NCI-H187 (cell line): ENCODE results near the gene RAI1.

ENCODE experiments used
- DNase-seq, 2 experiments: peaks; one replicate each; lab custom pipeline; 2025; lab: John Stamatoyannopoulos, UW

RAI1 gene

GRCh38 chr17:17786998-17787397 is 105.7 kb downstream of the RAI1 start:
- DNase-seq = no peak

DNA sequence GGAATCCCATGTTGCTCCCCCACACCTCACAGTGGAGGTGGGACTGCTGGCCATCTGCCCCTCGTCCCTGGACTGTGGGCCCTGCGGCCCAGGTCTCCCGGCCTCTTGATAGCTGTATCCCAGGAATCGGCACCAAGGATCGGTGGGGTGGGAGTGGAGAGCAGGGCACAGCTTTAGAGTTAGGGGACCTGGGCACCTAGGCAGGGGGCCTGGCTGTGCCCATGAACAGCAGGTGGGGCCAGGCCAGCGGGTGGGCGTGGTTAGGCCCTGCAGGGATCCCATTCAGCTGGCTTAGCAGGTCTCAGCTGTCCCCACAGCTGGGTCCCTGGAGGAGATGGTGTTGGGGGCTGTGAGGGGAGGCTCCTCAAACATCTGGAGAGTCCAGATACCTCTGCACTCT is 106.3 kb downstream of the RAI1 start:
- no peak for DNase-seq

GRCh38 chr17:17788967-17789366 is 107.7 kb downstream of the RAI1 start:
- DNase-seq = no peak

GRCh38 chr17:17789410-17789809 is 108.2 kb downstream of the RAI1 start:
- no peak for DNase-seq

- DNase-seq = no peak
Observed at GRCh38 chr17:17789828-17790636, 108.8 kb downstream of the RAI1 start.

GRCh38 chr17:17790637-17791464 is 109.6 kb downstream of the RAI1 start:
- no peak for DNase-seq

GRCh38 chr17:17792037-17792550 is 110.8 kb downstream of the RAI1 start:
- no peak for DNase-seq

DNA sequence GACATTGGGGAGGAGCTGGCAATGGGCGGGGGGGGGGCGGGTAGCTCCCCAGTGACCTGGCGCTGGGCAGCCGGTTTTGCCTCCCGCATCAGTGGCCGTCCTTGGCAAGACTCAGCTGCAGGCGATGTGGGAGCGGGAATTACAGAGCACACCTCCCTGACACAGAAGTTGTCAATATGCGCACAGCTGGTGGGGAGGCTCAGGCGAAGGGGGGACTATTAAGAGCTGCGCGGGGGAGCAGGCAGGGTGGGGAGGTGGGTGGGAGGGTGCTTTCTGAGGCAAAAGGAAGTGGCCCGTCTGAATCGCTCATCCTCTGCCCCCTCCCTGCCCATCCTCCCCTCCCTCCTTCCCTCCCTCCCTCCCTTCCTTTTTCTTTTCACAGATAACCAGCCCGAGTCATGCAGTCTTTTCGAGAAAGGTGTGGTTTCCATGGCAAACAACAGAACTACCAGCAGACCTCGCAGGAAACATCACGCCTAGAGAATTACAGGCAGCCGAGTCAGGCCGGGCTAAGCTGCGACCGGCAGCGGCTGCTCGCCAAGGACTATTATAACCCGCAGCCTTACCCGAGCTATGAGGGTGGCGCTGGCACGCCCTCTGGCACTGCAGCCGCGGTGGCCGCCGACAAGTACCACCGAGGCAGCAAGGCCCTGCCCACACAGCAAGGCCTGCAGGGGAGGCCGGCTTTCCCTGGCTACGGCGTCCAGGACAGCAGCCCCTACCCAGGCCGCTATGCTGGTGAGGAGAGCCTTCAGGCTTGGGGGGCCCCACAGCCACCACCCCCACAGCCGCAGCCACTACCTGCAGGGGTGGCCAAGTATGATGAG is 111.5 kb downstream of the RAI1 start:
- no peak for DNase-seq

- no peak for DNase-seq
Observed at GRCh38 chr17:17793378-17794214, 112.3 kb downstream of the RAI1 start.

DNA sequence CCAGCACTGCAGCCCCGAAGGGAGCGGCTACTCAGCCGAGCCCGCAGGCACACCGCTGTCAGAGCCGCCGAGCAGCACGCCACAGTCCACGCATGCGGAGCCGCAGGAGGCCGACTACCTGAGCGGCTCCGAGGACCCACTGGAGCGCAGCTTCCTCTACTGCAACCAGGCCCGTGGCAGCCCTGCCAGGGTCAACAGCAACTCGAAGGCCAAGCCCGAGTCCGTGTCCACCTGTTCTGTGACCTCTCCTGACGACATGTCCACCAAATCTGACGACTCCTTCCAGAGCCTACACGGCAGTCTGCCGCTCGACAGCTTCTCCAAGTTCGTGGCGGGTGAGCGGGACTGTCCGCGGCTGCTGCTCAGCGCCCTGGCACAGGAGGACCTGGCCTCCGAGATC is 113.1 kb downstream of the RAI1 start:
- DNase-seq = no peak

GRCh38 chr17:17795296-17795695 is 114.0 kb downstream of the RAI1 start:
- DNase-seq = no peak

GRCh38 chr17:17795946-17796786 is 114.9 kb downstream of the RAI1 start:
- no peak for DNase-seq

GRCh38 chr17:17796787-17797061 is 115.5 kb downstream of the RAI1 start:
- no peak for DNase-seq

GRCh38 chr17:17797119-17797809 is 116.0 kb downstream of the RAI1 start:
- no peak for DNase-seq

DNA sequence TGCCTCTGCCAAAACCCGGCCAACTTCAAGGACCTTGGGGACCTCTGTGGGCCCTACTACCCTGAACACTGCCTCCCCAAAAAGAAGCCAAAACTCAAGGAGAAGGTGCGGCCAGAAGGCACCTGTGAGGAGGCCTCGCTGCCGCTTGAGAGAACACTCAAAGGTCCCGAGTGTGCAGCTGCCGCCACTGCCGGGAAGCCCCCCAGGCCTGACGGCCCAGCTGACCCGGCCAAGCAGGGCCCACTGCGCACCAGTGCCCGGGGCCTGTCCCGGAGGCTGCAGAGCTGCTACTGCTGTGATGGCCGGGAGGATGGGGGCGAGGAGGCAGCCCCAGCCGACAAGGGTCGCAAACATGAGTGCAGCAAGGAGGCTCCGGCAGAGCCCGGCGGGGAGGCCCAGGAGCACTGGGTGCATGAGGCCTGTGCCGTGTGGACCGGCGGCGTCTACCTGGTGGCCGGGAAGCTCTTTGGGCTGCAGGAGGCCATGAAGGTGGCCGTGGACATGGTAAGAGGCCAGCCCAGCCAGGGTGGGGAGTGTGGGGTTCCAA is 116.8 kb downstream of the RAI1 start:
- no peak for DNase-seq

DNA sequence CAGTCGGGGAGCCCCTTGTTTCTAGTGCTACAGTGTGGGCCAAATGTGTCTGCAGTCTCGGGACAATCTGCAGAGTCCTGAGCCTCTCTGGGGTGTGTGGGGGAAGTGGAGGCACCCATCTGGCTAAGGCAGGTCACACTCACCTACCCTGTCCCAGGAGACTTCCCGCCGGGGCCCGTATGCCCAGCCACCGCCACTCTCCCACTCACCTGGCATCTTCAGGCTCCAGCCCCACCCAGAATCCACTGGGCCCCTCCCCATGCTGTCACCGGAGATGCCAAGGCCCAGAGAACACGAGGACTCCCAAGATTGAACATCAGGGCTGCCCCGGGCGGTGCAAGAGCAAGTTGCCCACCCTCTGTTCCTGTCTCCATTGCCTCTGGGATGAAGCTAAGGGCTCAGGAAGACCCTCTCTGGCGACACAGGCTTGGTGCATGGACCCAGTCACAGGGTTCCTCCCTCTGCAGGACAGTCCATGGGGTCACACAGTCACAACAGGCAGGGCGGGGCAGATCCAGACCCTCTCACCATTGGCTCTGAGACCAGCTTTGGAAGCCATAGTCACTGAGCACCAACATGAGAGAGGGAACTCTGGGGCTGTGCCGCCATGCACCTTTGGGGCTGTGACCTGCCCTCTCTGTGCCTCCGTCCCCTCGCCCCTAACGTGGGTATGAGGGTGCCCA is 117.5 kb downstream of the RAI1 start:
- no peak for DNase-seq

DNA sequence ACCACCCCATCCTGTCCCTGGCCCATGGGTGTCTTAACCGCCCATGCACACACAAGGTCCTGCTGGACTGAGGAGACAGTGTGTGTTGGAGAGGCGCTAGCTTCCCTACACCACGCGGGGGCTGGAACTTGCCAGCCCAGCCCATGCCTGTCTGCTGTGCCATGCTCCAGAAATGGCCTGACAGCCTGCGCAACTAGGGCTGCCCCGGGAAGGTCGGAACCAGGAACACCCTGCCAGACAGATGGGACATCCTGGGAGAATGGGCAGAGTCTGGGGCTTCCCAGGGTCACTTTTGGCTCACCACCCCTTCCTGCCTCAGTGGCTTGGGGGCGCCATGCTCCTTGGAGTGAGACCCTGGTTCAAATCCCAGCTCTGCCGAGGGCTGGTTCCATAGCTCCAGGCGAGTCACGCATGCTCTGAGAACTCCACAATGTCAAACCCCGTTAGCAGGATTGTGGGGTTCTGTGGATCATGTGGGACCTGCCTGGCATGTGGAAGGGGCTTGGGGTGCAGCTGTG is 119.3 kb downstream of the RAI1 start:
- DNase-seq = no peak

DNA sequence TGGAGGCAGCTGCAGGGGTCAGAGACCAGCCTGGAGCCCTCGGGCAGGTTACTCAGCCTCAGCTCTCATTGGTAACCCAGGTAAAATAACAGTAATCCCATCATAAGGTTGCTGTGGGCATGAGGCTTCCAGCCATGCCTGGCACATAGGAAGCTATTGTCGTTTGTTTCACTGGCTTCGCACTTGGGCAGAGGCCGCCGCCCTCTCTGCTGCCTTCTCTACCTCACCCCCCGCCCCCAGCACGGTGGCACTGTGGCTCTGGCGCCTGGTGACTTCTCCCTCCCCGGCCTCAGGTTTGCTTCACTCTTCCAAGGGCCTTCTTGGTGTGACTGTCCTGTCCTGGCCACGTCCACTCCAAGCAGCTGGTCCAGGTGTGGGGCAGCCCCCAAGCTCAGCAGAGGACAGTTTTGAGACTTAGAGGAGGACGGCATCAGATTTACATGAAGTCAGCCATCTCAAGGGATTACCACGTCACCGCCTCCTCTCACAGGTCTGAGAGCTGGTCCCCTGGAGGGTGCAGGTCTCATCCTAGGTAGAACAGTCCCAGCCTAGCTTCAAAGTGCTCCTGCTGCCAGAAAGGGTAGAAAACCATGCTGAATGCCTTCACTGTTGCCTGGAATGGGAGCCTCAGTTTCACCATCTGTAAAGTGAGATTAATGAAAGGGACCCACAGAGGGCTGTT is 120.7 kb downstream of the RAI1 start:
- DNase-seq = no peak
